Measurements from ENCODE around the gene CARNS1.
"Not testable (repeated sequence)": the region's sequence is repeated elsewhere in the genome, so short reads cannot be mapped to it uniquely, and the experiment has no call there.

CARNS1 gene

GRCh38 chr11:67464411-67465188, 49.1 kb downstream of the CARNS1 start:
- no peak for TF ChIP-seq CTCF (IDR thresholded peaks at IDR 0.05; ENCODE audit: insufficient read depth, low read depth, low read length, missing control alignments)
- peak; percentile 97 for DNase-seq (ENCODE audit: low read depth)
- peak overlapping the region; percentile 80 for H3K4me3 ChIP-seq (ENCODE audit: low read depth, low read length)

DNA sequence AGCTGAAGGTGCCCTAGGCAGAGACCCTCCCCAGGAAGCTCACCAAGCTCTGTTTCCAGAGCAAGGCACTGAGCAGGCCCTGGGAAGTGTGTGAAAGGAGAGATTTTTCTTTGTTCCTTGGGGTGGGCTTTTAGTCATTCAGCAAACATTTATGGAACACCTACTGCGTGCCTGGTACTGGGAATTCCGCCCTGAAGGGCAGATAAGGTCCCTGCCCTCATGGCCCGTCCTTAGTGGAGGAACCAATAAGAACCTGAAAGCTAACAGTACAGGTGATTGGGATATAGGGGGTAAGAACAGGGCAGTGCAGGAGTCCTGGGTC, 49.7 kb downstream of the CARNS1 start:
- TF ChIP-seq CTCF (IDR thresholded peaks at IDR 0.05; ENCODE audit: insufficient read depth, low read depth, low read length, missing control alignments), result no peak
- peak overlapping the region; percentile 77 for H3K4me3 ChIP-seq (ENCODE audit: low read depth, low read length)
- DNase-seq (ENCODE audit: low read depth), result no peak

GRCh38 chr11:67465530-67465929, 50.1 kb downstream of the CARNS1 start:
- H3K4me3 ChIP-seq (ENCODE audit: low read depth, low read length), result peak overlapping the region; percentile 77
- not testable (repeated sequence) for DNase-seq (ENCODE audit: low read depth)

DNA sequence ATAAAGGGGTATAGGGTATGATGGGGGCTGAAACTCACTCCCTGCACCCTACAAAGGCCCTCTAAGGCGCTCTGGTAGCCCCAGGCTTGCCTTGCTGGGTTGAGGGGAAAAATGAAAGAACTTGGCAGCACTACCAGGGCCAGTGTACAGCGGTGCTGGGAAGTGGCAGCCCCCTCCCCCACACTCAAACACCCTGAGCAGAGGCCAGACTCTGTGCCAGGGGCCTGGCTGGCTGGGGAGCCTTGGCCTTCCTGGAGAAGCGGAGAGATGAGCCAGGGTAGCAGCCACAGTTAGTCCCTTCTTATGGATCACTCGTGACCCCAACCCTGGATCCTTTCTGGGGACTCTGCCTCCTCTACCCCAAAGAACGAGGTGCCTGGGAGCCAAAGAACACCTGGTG, 50.9 kb downstream of the CARNS1 start:
- TF ChIP-seq CTCF (IDR thresholded peaks at IDR 0.05; ENCODE audit: insufficient read depth, low read depth, low read length, missing control alignments), result no peak
- no peak for DNase-seq (ENCODE audit: low read depth)
- no peak overlapping the region for H3K4me3 ChIP-seq (ENCODE audit: low read depth, low read length)

GRCh38 chr11:67466962-67467771, 51.7 kb downstream of the CARNS1 start:
- no peak for DNase-seq (ENCODE audit: low read depth)
- no peak overlapping the region for H3K4me3 ChIP-seq (ENCODE audit: low read depth, low read length)
- TF ChIP-seq CTCF (IDR thresholded peaks at IDR 0.05; ENCODE audit: insufficient read depth, low read depth, low read length, missing control alignments), result no peak

GRCh38 chr11:67468056-67468455, 52.6 kb downstream of the CARNS1 start:
- DNase-seq (ENCODE audit: low read depth), result no peak
- H3K4me3 ChIP-seq (ENCODE audit: low read depth, low read length), result peak overlapping the region; percentile 61
- TF ChIP-seq CTCF (IDR thresholded peaks at IDR 0.05; ENCODE audit: insufficient read depth, low read depth, low read length, missing control alignments), result no peak

DNA sequence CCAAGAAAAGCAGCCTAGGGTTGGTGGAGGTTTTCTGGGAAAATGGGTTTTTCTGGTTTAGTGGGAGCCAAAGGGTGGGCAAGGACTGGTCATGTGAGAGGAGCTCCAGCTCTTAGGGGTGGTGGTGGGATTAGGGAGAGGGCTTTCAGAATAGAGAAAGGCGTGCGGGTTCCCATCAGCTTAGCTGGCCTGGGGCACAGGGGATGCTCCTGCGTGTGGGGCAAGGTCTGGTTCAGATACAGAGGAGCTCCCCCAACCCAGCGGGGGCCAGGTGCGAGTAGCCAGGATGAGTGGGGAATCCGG, 52.9 kb downstream of the CARNS1 start:
- peak overlapping the region; percentile 61 for H3K4me3 ChIP-seq (ENCODE audit: low read depth, low read length)
- TF ChIP-seq CTCF (IDR thresholded peaks at IDR 0.05; ENCODE audit: insufficient read depth, low read depth, low read length, missing control alignments), result no peak
- no peak for DNase-seq (ENCODE audit: low read depth)
